ENCODE measurements around the gene SARDH.

DNA sequence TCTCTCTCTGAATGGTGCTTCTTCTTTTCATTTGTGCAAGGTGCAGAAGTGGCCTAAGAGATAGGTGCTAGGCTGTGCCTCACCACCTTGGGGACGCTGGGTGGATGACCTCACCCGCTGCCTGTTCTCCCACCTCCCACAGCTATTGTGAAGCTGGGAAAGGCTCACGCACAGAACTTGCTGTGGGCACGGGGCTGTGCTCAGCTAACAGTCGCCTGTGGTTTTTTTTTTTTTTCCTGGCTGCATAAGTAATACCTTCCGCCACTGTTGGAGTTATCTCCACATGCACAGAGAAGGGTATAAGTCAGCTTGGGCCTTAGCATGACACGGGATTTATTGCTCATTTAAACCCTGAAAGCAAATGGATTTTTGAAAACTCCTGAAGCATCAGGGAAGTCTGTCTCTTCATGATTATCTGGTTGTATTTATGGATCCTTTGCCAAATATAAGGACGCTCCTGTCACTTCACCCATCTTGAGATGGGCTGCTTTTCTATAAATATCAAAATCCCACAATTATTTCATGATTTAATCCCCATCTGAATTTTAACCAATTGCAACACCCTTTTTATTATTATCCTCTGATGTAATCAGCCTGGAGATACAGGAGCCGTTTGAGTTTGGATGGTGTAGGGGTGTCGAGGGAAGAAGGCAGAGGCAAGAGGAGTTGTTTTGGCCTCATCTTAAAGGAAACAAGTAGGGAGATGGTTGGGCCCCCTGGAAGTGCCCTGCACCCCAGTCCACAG lies 93.0 kb downstream of the SARDH start:
- TF ChIP-seq, protein P1, sequence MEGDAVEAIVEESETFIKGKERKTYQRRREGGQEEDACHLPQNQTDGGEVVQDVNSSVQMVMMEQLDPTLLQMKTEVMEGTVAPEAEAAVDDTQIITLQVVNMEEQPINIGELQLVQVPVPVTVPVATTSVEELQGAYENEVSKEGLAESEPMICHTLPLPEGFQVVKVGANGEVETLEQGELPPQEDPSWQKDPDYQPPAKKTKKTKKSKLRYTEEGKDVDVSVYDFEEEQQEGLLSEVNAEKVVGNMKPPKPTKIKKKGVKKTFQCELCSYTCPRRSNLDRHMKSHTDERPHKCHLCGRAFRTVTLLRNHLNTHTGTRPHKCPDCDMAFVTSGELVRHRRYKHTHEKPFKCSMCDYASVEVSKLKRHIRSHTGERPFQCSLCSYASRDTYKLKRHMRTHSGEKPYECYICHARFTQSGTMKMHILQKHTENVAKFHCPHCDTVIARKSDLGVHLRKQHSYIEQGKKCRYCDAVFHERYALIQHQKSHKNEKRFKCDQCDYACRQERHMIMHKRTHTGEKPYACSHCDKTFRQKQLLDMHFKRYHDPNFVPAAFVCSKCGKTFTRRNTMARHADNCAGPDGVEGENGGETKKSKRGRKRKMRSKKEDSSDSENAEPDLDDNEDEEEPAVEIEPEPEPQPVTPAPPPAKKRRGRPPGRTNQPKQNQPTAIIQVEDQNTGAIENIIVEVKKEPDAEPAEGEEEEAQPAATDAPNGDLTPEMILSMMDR (IDR thresholded peaks at IDR 0.05), result no peak
- TF ChIP-seq POLR2AphosphoS5 (IDR thresholded peaks at IDR 0.05), result no peak
- no peak for TF ChIP-seq POLR2A (IDR thresholded peaks at IDR 0.05; ENCODE audit: low read depth)
- no peak for TF ChIP-seq EP300 (IDR thresholded peaks at IDR 0.05)

Data from esophagus muscularis mucosa (tissue), 4 donors.